Measurements from ENCODE around the gene CACNA2D2. TPM values are rescaled to one million over a fixed set of nuclear protein-coding genes. Genes with fewer than 3 reads are reported as not detected.

The CACNA2D2 gene
- total RNA-seq, 2 donors from 2014 or later = 1.3 TPM

GRCh38 chr3:50408443-50408944 lies 94.9 kb downstream of the CACNA2D2 start:
- H3K36me3 ChIP-seq (replicated peaks in 1 of 2; ENCODE audit: insufficient read depth in 1 of 2, low read depth in 2 of 2) = no peaks in the 10 kb centered on the region
- DNase-seq (peak in 3 of 4 donors; percentile 30 to 44 (median 35)), ATAC-seq (no peak)
- no peak overlapping the region for H3K27ac ChIP-seq
- no peaks in the 10 kb centered on the region for H3K27me3 ChIP-seq
- TF ChIP-seq CTCF (IDR thresholded peaks at IDR 0.05) (no peak), POLR2A (IDR thresholded peaks at IDR 0.05) (no peak)
- H3K4me3 ChIP-seq = no peak overlapping the region
- WGBS, 2 donors = 65 to 70% methylated on average over 10 to 14 of the region's 15 CpGs
- intact Hi-C loops (cut with DNase I) = no loop called here
- no peaks in the 10 kb centered on the region for H3K4me1 ChIP-seq
- H3K9me3 ChIP-seq = no peaks in the 10 kb centered on the region

GRCh38 chr3:50406487-50406886 lies 96.9 kb downstream of the CACNA2D2 start:
- ATAC-seq = no peak
- WGBS, 2 donors = 61 to 87% methylated on average over 1 of the region's 1 CpG
- no peaks in the 10 kb centered on the region for H3K36me3 ChIP-seq (replicated peaks in 1 of 2; ENCODE audit: insufficient read depth in 1 of 2, low read depth in 2 of 2)

GRCh38 chr3:50405249-50405648 lies 98.2 kb downstream of the CACNA2D2 start:
- Histone ChIP-seq H3K4me1 (no peaks in the 10 kb centered on the region), H3K9me3 (no peaks in the 10 kb centered on the region), H3K27me3 (no peaks in the 10 kb centered on the region), H3K4me3 (no peak overlapping the region), H3K27ac (no peak overlapping the region), H3K36me3 (replicated peaks in 1 of 2; ENCODE audit: insufficient read depth in 1 of 2, low read depth in 2 of 2) (no peaks in the 10 kb centered on the region)
- 28 to 48% methylated on average over 5 to 8 of the region's 8 CpGs for WGBS, 2 donors
- ATAC-seq = no peak
- TF ChIP-seq POLR2A (IDR thresholded peaks at IDR 0.05) (no peak), CTCF (IDR thresholded peaks at IDR 0.05) (no peak)
- intact Hi-C loops (cut with DNase I) = no loop called here
- DNase-seq = no peak

More at GRCh38 chr3:50406487-50406886, 96.9 kb downstream of the CACNA2D2 start:
- Histone ChIP-seq H3K27me3 (no peaks in the 10 kb centered on the region), H3K27ac (no peak overlapping the region), H3K9me3 (no peaks in the 10 kb centered on the region), H3K4me1 (no peaks in the 10 kb centered on the region), H3K4me3 (no peak overlapping the region)
- intact Hi-C loops (cut with DNase I) = no loop called here
- no peak for DNase-seq
- TF ChIP-seq CTCF (IDR thresholded peaks at IDR 0.05) (no peak), POLR2A (IDR thresholded peaks at IDR 0.05) (no peak)

GRCh38 chr3:50401978-50402595 lies 101.3 kb downstream of the CACNA2D2 start:
- H3K27me3 ChIP-seq = no peaks in the 10 kb centered on the region
- no peaks in the 10 kb centered on the region for H3K4me1 ChIP-seq
- intact Hi-C loops (cut with DNase I) = no loop called here
- no peak overlapping the region for H3K27ac ChIP-seq
- H3K36me3 ChIP-seq (replicated peaks in 1 of 2; ENCODE audit: insufficient read depth in 1 of 2, low read depth in 2 of 2) = no peaks in the 10 kb centered on the region
- 23 to 30% methylated on average over 5 of the region's 5 CpGs for WGBS, 2 donors
- H3K4me3 ChIP-seq = no peak overlapping the region
- ATAC-seq (no peak), DNase-seq (peak in 2 of 4 donors; percentile 19 to 29)
- H3K9me3 ChIP-seq = no peaks in the 10 kb centered on the region
- no peak for TF ChIP-seq POLR2A (IDR thresholded peaks at IDR 0.05)
- TF ChIP-seq CTCF (IDR thresholded peaks at IDR 0.05) = no peak

GRCh38 chr3:50396502-50396901 lies 106.9 kb downstream of the CACNA2D2 start:
- intact Hi-C loops (cut with DNase I) = no loop called here
- TF ChIP-seq CTCF (IDR thresholded peaks at IDR 0.05) (no peak), POLR2A (IDR thresholded peaks at IDR 0.05) (no peak)
- ATAC-seq = no peak
- Histone ChIP-seq H3K9me3 (no peaks in the 10 kb centered on the region), H3K36me3 (replicated peaks in 1 of 2; ENCODE audit: insufficient read depth in 1 of 2, low read depth in 2 of 2) (no peaks in the 10 kb centered on the region), H3K27ac (no peak overlapping the region), H3K4me3 (no peak overlapping the region), H3K4me1 (no peaks in the 10 kb centered on the region), H3K27me3 (no peaks in the 10 kb centered on the region)
- WGBS, 2 donors = 91 to 92% methylated on average over 9 to 10 of the region's 10 CpGs
- no peak for DNase-seq

Data from body of pancreas (tissue), 4 donors.